Neural progenitor cell (in vitro differentiated cells): Measurements from ENCODE around the gene DRICH1. TPM values are rescaled to one million over a fixed set of nuclear protein-coding genes. Genes with fewer than 3 reads are reported as not detected.
"Not testable (repeated sequence)": the region's sequence is repeated elsewhere in the genome, so short reads cannot be mapped to it uniquely, and the experiment has no call there.

Experiments used
- DNase-seq: peaks from one replicate; pipeline ENCODE4 v3.0.0-alpha.2; 2016; ENCODE audit warnings: low spot score
- H2AFZ ChIP-seq: fragments of 200-600 bp; sonication (generic); replicated peaks from 2 replicates; pipeline ENCODE4 v1.6.1; 2016; ENCODE audit warnings: antibody characterized with exemption
- H3F3A ChIP-seq: fragments of 200-600 bp; sonication (generic); 2 replicates; pipeline ENCODE4 v1.6.1; 2016; ENCODE audit warnings: antibody characterized with exemption, low read depth
- H3K27ac ChIP-seq: fragments of 200-600 bp; sonication (generic); 2 replicates; pipeline ENCODE4 v1.5.1; 2016; ENCODE audit warnings: mild to moderate bottlenecking
- H3K27me3 ChIP-seq: fragments of 200-600 bp; sonication (generic); 2 replicates; pipeline ENCODE4 v1.6.1; 2016; ENCODE audit warnings: mild to moderate bottlenecking, moderate library complexity
- H3K36me3 ChIP-seq: fragments of 200-600 bp; sonication (generic); 2 replicates; pipeline ENCODE4 v1.5.1; 2016
- H3K4me1 ChIP-seq: fragments of 200-600 bp; sonication (generic); 2 replicates; pipeline ENCODE4 v1.6.1; 2016; ENCODE audit warnings: mixed run types
- H3K4me2 ChIP-seq: fragments of 200-600 bp; sonication (generic); 2 replicates; pipeline ENCODE4 v1.6.1; 2016
- H3K4me3 ChIP-seq: fragments of 200-600 bp; sonication (generic); 2 replicates; pipeline ENCODE4 v1.5.1; 2016
- H3K79me2 ChIP-seq: fragments of 200-600 bp; sonication (generic); 2 replicates; pipeline ENCODE4 v1.6.1; 2016; ENCODE audit warnings: low read depth
- H3K9ac ChIP-seq: fragments of 200-600 bp; sonication (generic); 2 replicates; pipeline ENCODE4 v1.6.1; 2016
- H3K9me3 ChIP-seq: fragments of 200-600 bp; sonication (generic); 2 replicates; pipeline ENCODE4 v1.5.1; 2016; ENCODE audit warnings: low read depth
- H4K20me1 ChIP-seq: fragments of 200-600 bp; sonication (generic); 2 replicates; pipeline ENCODE4 v1.6.1; 2016; ENCODE audit warnings: low read depth
- H3K27ac Mint-ChIP-seq: 3 replicates; pipeline ENCODE4 v1.8.0; 2021; ENCODE audit warnings: mixed read lengths
- H3K27me3 Mint-ChIP-seq: 2 replicates; pipeline ENCODE4 v1.8.0; 2022; ENCODE audit warnings: low read depth, mild to moderate bottlenecking, inconsistent platforms, moderate library complexity, mixed read lengths; ENCODE audit not compliant: insufficient read depth
- H3K36me3 Mint-ChIP-seq: 3 replicates; pipeline ENCODE4 v1.8.0; 2021; ENCODE audit warnings: mixed read lengths
- H3K4me1 Mint-ChIP-seq: 3 replicates; pipeline ENCODE4 v1.8.0; 2021; ENCODE audit warnings: mixed read lengths
- H3K4me3 Mint-ChIP-seq: 3 replicates; pipeline ENCODE4 v1.8.0; 2021; ENCODE audit warnings: mild to moderate bottlenecking, moderate library complexity, mixed read lengths
- H3K9me3 Mint-ChIP-seq: 3 replicates; pipeline ENCODE4 v1.8.0; 2020; ENCODE audit warnings: mixed read lengths
- CTCF ChIP-seq: fragments of 200-600 bp; sonication (generic); IDR thresholded peaks from 2 replicates; pipeline ENCODE4 v1.5.1; 2017; ENCODE audit warnings: antibody characterized with exemption, mild to moderate bottlenecking
- EZH2 ChIP-seq: fragments of 200-600 bp; sonication (generic); IDR thresholded peaks from 2 replicates; pipeline ENCODE4 v1.6.1; 2017; ENCODE audit warnings: antibody characterized with exemption, mild to moderate bottlenecking, moderate library complexity
- EZH2phosphoT487 ChIP-seq: fragments of 200-600 bp; sonication (generic); IDR thresholded peaks from 2 replicates; pipeline ENCODE4 v1.6.1; 2017; ENCODE audit warnings: antibody characterized with exemption
- small RNA-seq: library from RNA; depleted of rRNA; stranded (forward); fragments of <200 nt; gene quantifications from one replicate; pipeline ENCODE3, GENCODE V24; 2015
- total RNA-seq: library from RNA; depleted of rRNA; stranded (reverse); fragments of >200 nt; gene quantifications from 2 replicates; pipeline ENCODE4 v1.2.3, GENCODE V29; 2015; ENCODE audit warnings: low replicate concordance

Gene DRICH1
- total RNA-seq, 1 donor from 2014 or later = not detected

GRCh38 chr22:23562186-23562585, 69.9 kb downstream of the DRICH1 start:
- no peaks in the 10 kb centered on the region for H3K36me3 ChIP-seq
- H3K36me3 Mint-ChIP-seq = no peaks in the 10 kb centered on the region

GRCh38 chr22:23561025-23561510, 71.1 kb downstream of the DRICH1 start:
- not testable (repeated sequence) for H3K4me2 ChIP-seq, H3K4me3 ChIP-seq, H3K79me2 ChIP-seq, H3K36me3 Mint-ChIP-seq, H2AFZ ChIP-seq, H3K9me3 ChIP-seq, H3K36me3 ChIP-seq, H3K27ac ChIP-seq, H3K9ac ChIP-seq, DNase-seq, H3K9me3 Mint-ChIP-seq, H3K4me1 ChIP-seq, H4K20me1 ChIP-seq
- Mint-ChIP-seq H3K4me1 (peaks cover 47% of the 10 kb centered on the region), H3K27me3 (peaks cover 36% of the 10 kb centered on the region), H3K4me3 (peak overlapping the region; percentile 59), H3K27ac (peak overlapping the region; percentile 17)
- peaks cover 12% of the 10 kb centered on the region for H3F3A ChIP-seq
- peaks cover 44% of the 10 kb centered on the region for H3K27me3 ChIP-seq

More at GRCh38 chr22:23562186-23562585, 69.9 kb downstream of the DRICH1 start:
- Histone ChIP-seq H3K4me1 (peaks cover 3% of the 10 kb centered on the region), H3K27me3 (peaks cover 55% of the 10 kb centered on the region), H3K27ac (no peak overlapping the region), H3K9me3 (no peaks in the 10 kb centered on the region), H2AFZ (no peak overlapping the region), H3K9ac (no peak overlapping the region), H3F3A (peaks cover 13% of the 10 kb centered on the region), H4K20me1 (no peaks in the 10 kb centered on the region), H3K4me3 (no peak overlapping the region), H3K4me2 (no peak overlapping the region), H3K79me2 (no peaks in the 10 kb centered on the region)
- H3K4me3 Mint-ChIP-seq = peak overlapping the region; percentile 53
- no peak overlapping the region for H3K27ac Mint-ChIP-seq
- no peak for DNase-seq
- H3K27me3 Mint-ChIP-seq = peaks cover 28% of the 10 kb centered on the region
- peaks cover 46% of the 10 kb centered on the region for H3K4me1 Mint-ChIP-seq
- TF ChIP-seq EZH2phosphoT487 (no peak), CTCF (no peak), EZH2 (no peak)
- H3K9me3 Mint-ChIP-seq = peaks cover 3% of the 10 kb centered on the region

GRCh38 chr22:23560215-23560614, 71.9 kb downstream of the DRICH1 start:
- not testable (repeated sequence) for H3F3A ChIP-seq, H4K20me1 ChIP-seq, H3K4me2 ChIP-seq, H2AFZ ChIP-seq, H3K36me3 Mint-ChIP-seq, H3K36me3 ChIP-seq, H3K9ac ChIP-seq, H3K27ac Mint-ChIP-seq, H3K9me3 ChIP-seq, H3K9me3 Mint-ChIP-seq, DNase-seq, H3K27ac ChIP-seq, H3K4me3 ChIP-seq, H3K79me2 ChIP-seq, H3K4me3 Mint-ChIP-seq, H3K4me1 ChIP-seq
- peaks cover 35% of the 10 kb centered on the region for H3K27me3 ChIP-seq
- Mint-ChIP-seq H3K4me1 (peaks cover 48% of the 10 kb centered on the region), H3K27me3 (peaks cover 34% of the 10 kb centered on the region)

Small RNA genes within 50 kb of the gene (small RNA-seq; reads per million reads assigned to genes)
- gene AP000346.3 = not detected

Other genes starting within 250 kb of the DRICH1 start
- gene IGLL1, start 52.0 kb downstream of the DRICH1 start, total RNA-seq = not detected in 2 replicates
- gene RGL4, start 58.7 kb upstream of the DRICH1 start, total RNA-seq = not detected in 2 replicates
- gene ZNF70, start 118.8 kb upstream of the DRICH1 start, total RNA-seq = 3.9 and 4.6 TPM in 2 replicates
- gene VPREB3, start 122.1 kb upstream of the DRICH1 start, total RNA-seq = not detected in 2 replicates
- 0.56 and 3.0 TPM in 2 replicates for gene C22orf15, start 130.7 kb upstream of the DRICH1 start, total RNA-seq
- 0.53 and 9.1 TPM in 2 replicates for gene CHCHD10, start 135.7 kb upstream of the DRICH1 start, total RNA-seq
- gene MMP11, start 140.5 kb upstream of the DRICH1 start, total RNA-seq = 4.1 and 13.7 TPM in 2 replicates
- 151 and 170 TPM in 2 replicates for gene SMARCB1, start 154.6 kb upstream of the DRICH1 start, total RNA-seq
- gene DERL3, start 206.7 kb upstream of the DRICH1 start, total RNA-seq = 1.1 and 7.7 TPM in 2 replicates
- gene SLC2A11, start 225.6 kb upstream of the DRICH1 start, total RNA-seq = 3.8 and 12.1 TPM in 2 replicates